ENCODE results near the gene ADGRG6.

DNA sequence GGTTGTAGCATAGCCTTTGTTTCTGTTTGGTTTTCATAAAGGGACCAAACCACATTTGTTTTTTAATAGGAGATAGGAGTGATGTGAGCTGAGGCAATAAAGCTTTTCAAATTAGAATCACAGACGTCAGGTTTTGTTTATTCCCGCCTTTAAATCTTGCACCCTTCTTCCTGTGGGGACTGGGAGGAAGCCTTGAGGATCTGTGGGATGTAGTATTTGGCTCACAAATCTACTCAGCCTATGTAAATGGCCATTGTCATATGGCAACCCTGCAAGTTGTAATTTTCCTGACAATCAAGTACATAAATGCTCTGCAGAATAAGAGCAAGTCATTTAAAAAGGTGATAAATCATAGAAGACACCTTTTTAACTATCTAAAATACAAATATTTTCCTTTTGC lies 110.4 kb downstream of the ADGRG6 start:
- TF ChIP-seq CTCF (conservative IDR thresholded peaks at IDR 0.05) (no peak), EZH2 (IDR thresholded peaks at IDR 0.05; ENCODE audit: low read depth) (no peak)
